Measurements from ENCODE around the gene LHFPL2. TPM values are rescaled to one million over a fixed set of nuclear protein-coding genes. Genes with fewer than 3 reads are reported as not detected.

The LHFPL2 gene
- polyA plus RNA-seq, 1 of the 3 experiments (the other 2 are of a cell fraction) = 10.4 TPM

DNA sequence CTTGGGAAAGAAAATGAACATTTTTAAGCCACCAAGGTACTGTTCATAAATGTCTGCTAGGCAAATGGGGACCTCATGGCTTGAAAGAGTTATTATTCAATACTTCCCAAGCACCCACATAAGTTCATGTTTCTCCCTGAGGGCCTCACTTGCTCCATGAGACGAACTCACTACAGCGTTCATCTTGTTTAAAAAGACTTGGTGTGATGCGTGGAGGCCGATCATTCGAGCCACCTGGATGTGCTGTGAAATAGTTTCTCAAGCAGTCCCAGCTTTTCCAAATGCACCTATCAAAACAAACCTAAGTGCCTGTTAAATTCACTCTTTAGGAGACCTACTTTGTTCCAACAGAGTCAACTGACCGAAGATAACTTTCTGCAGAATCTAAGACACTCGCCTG is 103.2 kb downstream of the LHFPL2 start:
- Histone ChIP-seq H4K20me1 (ENCODE audit: insufficient read depth) (no peaks in the 10 kb centered on the region), H2AFZ (ENCODE audit: low read depth) (no peak overlapping the region), H3K9me3 (no peaks in the 10 kb centered on the region), H3K9me2 (no peaks in the 10 kb centered on the region), H3K9ac (no peak overlapping the region), H3K27ac (ENCODE audit: low read depth in 2 of 2, low read length in 1 of 2) (no peak overlapping the region), H3K36me3 (replicated peaks in 1 of 2; ENCODE audit: control insufficient read depth in 1 of 2, insufficient read depth in 2 of 2, low read length in 1 of 2) (peaks cover 6 to 25% of the 10 kb centered on the region in 2 experiments), H3K27me3 (ENCODE audit: insufficient read depth) (no peaks in the 10 kb centered on the region), H3K4me2 (no peak overlapping the region), H3K79me2 (ENCODE audit: insufficient read depth) (peaks cover 99% of the 10 kb centered on the region), H3F3A (replicated peaks; ENCODE audit: insufficient read depth) (peaks cover 3% of the 10 kb centered on the region), H3K4me1 (ENCODE audit: control insufficient read depth in 1 of 2, insufficient read depth in 2 of 2, low read depth in 1 of 2, low read length in 1 of 2) (peaks cover 22 to 34% of the 10 kb centered on the region in 2 experiments; a peak in 3 of 4 replicates), H3K4me3 (ENCODE audit: low read depth in 2 of 2, low read length in 1 of 2) (no peak overlapping the region)
- ChIA-PET CTCF (interaction anchor here (1.0 to 1.9 kb wide), 2 partner anchors 36 to 103 kb away, joined by 3 to 4 read pairs; partner anchors contain the start of gene LHFPL2), POLR2A (no interaction called here)
- WGBS (ENCODE audit: low lambda C conversion rate) = 81% methylated on average over 7 of the region's 7 CpGs
- no peak for DNase-seq
- TF ChIP-seq RFX5 (IDR thresholded peaks at IDR 0.05; ENCODE audit: low read length) (no peak), SIN3A (IDR thresholded peaks at IDR 0.05; ENCODE audit: borderline replicate concordance, low read depth, low read length) (no peak), USF2 (IDR thresholded peaks at IDR 0.05; ENCODE audit: borderline replicate concordance, low read depth, low read length) (no peak), FOXJ3 (CRISPR knock-in tag; IDR thresholded peaks at IDR 0.05) (no peak), MXI1 (IDR thresholded peaks at IDR 0.05; ENCODE audit: low read depth, low read length) (no peak), PBX3 (IDR thresholded peaks at IDR 0.05) (no peak), JUND (IDR thresholded peaks at IDR 0.05) (no peak), NFIC (IDR thresholded peaks at IDR 0.05; ENCODE audit: borderline replicate concordance) (no peak), CHD2 (IDR thresholded peaks at IDR 0.05; ENCODE audit: low read length, partially characterized antibody) (no peak), YY1 (IDR thresholded peaks at IDR 0.05; ENCODE audit: low read depth) (no peak), RAD21 (IDR thresholded peaks at IDR 0.05; ENCODE audit: low read length) (no peak), GATA2 (CRISPR knock-in tag; IDR thresholded peaks at IDR 0.05) (no peak)

DNA sequence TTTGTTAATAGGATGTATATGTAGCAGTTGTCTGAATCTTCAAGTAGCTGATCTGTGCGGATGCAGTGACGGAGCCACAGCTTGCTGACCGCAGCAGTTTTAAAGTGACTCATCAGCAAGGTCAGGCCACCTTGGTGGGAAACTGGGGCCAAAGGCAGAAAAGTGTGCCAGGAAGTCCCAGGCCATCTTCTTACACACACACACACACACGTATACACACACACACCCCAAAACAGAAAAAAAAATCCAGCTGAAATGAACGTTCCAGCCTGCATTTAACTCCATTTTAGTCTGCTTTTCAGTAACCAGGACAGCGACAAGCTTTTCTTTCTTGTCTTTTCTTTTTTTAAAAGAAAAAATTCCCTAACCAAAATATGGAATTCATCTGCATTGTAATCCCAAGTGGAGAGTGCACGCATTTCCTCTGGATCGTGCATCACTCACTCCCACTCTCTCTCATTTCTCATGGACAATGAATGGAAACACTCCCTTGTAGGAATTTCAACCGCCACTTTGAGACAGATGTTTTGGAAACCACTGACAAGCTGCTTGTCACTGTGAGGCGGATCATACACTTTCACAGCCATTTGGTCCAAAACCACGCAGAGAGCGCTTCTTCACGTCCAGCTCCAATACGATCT is 103.9 kb downstream of the LHFPL2 start:
- Histone ChIP-seq H3K9me2 (no peaks in the 10 kb centered on the region), H2AFZ (ENCODE audit: low read depth) (no peak overlapping the region), H4K20me1 (ENCODE audit: insufficient read depth) (no peaks in the 10 kb centered on the region), H3K79me2 (ENCODE audit: insufficient read depth) (peaks cover 100% of the 10 kb centered on the region), H3K36me3 (replicated peaks in 1 of 2; ENCODE audit: control insufficient read depth in 1 of 2, insufficient read depth in 2 of 2, low read length in 1 of 2) (peaks cover 6 to 19% of the 10 kb centered on the region in 2 experiments), H3K27ac (ENCODE audit: low read depth in 2 of 2, low read length in 1 of 2) (no peak overlapping the region; a peak in 1 of 4 replicates), H3K4me2 (no peak overlapping the region), H3K27me3 (ENCODE audit: insufficient read depth) (no peaks in the 10 kb centered on the region), H3F3A (replicated peaks; ENCODE audit: insufficient read depth) (peaks cover 3% of the 10 kb centered on the region), H3K4me1 (ENCODE audit: control insufficient read depth in 1 of 2, insufficient read depth in 2 of 2, low read depth in 1 of 2, low read length in 1 of 2) (peaks cover 23 to 34% of the 10 kb centered on the region in 2 experiments; a peak in 3 of 4 replicates), H3K9me3 (no peaks in the 10 kb centered on the region), H3K4me3 (ENCODE audit: low read depth in 2 of 2, low read length in 1 of 2) (no peak overlapping the region), H3K9ac (no peak overlapping the region)
- CTCF ChIA-PET = interaction anchor here (0.6 to 2.1 kb wide), 7 partner anchors 10 to 476 kb away, joined by 3 to 6 read pairs (median 3); partner anchors contain the start of gene LHFPL2
- TF ChIP-seq JUND (IDR thresholded peaks at IDR 0.05) (no peak), SIN3A (IDR thresholded peaks at IDR 0.05; ENCODE audit: borderline replicate concordance, low read depth, low read length) (no peak), NRF1 (IDR thresholded peaks at IDR 0.05; ENCODE audit: low read depth, low read length) (no peak), EP300 (IDR thresholded peaks at IDR 0.05; ENCODE audit: borderline replicate concordance in 1 of 2, low read depth in 1 of 2, low read length in 1 of 2) (no peak), CHD2 (IDR thresholded peaks at IDR 0.05; ENCODE audit: low read length, partially characterized antibody) (no peak), SMC3 (IDR thresholded peaks at IDR 0.05; ENCODE audit: low read depth, low read length) (no peak), MEF2A (IDR thresholded peaks at IDR 0.05; ENCODE audit: borderline replicate concordance, low read depth) (no peak), RXRA (IDR thresholded peaks at IDR 0.05; ENCODE audit: borderline replicate concordance, low read depth) (no peak), ELF1 (IDR thresholded peaks at IDR 0.05) (no peak), RCOR1 (IDR thresholded peaks at IDR 0.05; ENCODE audit: low read length) (no peak), GATA2 (CRISPR knock-in tag; IDR thresholded peaks at IDR 0.05) (no peak), RAD21 (IDR thresholded peaks at IDR 0.05; ENCODE audit: low read length) (no peak)
- TF ChIP-seq, protein P1, sequence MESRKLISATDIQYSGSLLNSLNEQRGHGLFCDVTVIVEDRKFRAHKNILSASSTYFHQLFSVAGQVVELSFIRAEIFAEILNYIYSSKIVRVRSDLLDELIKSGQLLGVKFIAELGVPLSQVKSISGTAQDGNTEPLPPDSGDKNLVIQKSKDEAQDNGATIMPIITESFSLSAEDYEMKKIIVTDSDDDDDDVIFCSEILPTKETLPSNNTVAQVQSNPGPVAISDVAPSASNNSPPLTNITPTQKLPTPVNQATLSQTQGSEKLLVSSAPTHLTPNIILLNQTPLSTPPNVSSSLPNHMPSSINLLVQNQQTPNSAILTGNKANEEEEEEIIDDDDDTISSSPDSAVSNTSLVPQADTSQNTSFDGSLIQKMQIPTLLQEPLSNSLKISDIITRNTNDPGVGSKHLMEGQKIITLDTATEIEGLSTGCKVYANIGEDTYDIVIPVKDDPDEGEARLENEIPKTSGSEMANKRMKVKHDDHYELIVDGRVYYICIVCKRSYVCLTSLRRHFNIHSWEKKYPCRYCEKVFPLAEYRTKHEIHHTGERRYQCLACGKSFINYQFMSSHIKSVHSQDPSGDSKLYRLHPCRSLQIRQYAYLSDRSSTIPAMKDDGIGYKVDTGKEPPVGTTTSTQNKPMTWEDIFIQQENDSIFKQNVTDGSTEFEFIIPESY (IDR thresholded peaks at IDR 0.05; ENCODE audit: borderline replicate concordance, low read depth) = no peak
- DNase-seq = no peak
- POLR2A ChIA-PET = no interaction called here
- WGBS (ENCODE audit: low lambda C conversion rate) = 92% methylated on average over 12 of the region's 14 CpGs
